Transverse colon (tissue), 4 donors: ENCODE measurements around the gene NEXN. TPM values are rescaled to one million over a fixed set of nuclear protein-coding genes. Genes with fewer than 3 reads are reported as not detected.

Source experiments
- DNase-seq: peaks from one replicate; pipeline ENCODE4 v3.0.0-alpha.2; 2019
- H3K27ac ChIP-seq, 4 donors: fragments of 200-600 bp; sonication (generic); 2 replicates each; pipeline ENCODE4 v1.5.1; 2016 to 2018; ENCODE audit warnings: inconsistent platforms in 4 of 4
- H3K27me3 ChIP-seq: fragments of 200-600 bp; sonication (generic); 2 replicates; pipeline ENCODE4 v1.5.1; 2017; ENCODE audit warnings: inconsistent platforms
- H3K36me3 ChIP-seq, 4 donors: fragments of 200-600 bp; sonication (generic); 2 replicates each; pipeline ENCODE4 v1.5.1; 2017 to 2019; ENCODE audit warnings: inconsistent platforms in 4 of 4
- H3K4me1 ChIP-seq, 4 donors: fragments of 200-600 bp; sonication (generic); 2 replicates each; pipeline ENCODE4 v1.5.1; 2017 to 2020; ENCODE audit warnings: inconsistent platforms in 4 of 4
- H3K4me3 ChIP-seq, 4 donors: fragments of 200-600 bp; sonication (generic); 1 replicate in 1 of 4; 2 replicates in 3 of 4; pipeline versions ENCODE4 v1.5.1 to v1.6.1; 2017 to 2019; ENCODE audit warnings: inconsistent platforms in 4 of 4
- H3K9me3 ChIP-seq, 2 donors: fragments of 200-600 bp; sonication (generic); 2 replicates each; pipeline ENCODE4 v1.5.1; 2017 to 2019; ENCODE audit warnings: inconsistent platforms in 2 of 2
- CTCF ChIP-seq, 5 experiments: fragments of 200-600 bp in 3 of 5; fragments of 450-650 bp in 2 of 5; sonication (generic) in 3 of 5; IDR thresholded peaks; 1 replicate in 2 of 5; 2 replicates in 3 of 5; pipeline ENCODE4 v1.5.1; 2016 to 2017; ENCODE audit warnings: antibody characterized with exemption in 5 of 5, inconsistent platforms in 3 of 5, mild to moderate bottlenecking in 2 of 5, moderate library complexity in 1 of 5
- EP300 ChIP-seq: sonication (generic); formaldehyde crosslinking; IDR thresholded peaks from one replicate; pipeline ENCODE4 v1.6.1; 2017; ENCODE audit warnings: antibody characterized with exemption, low read depth
- POLR2A ChIP-seq: fragments of 450-650 bp; IDR thresholded peaks from one replicate; pipeline ENCODE4 v1.6.1; 2016; ENCODE audit warnings: antibody characterized with exemption, mild to moderate bottlenecking, moderate library complexity
- POLR2AphosphoS5 ChIP-seq, 3 donors: sonication (generic); formaldehyde crosslinking; IDR thresholded peaks; one replicate each; pipeline ENCODE4 v1.6.1; 2016; ENCODE audit warnings: antibody characterized with exemption in 3 of 3
- WGBS, 2 donors: methylation state at CpG; one replicate each; pipeline ENCODE4 v1.1.5; 2018; ENCODE audit warnings: low coverage in 1 of 2; 5-methylcytosine and 5-hydroxymethylcytosine counted together
- in situ Hi-C, 4 donors: fragments of 200-750 bp; cut with MboI; loops; one replicate each; pipeline versions ENCODE4 v1.15.0 to v1.15.1; 2017; ENCODE audit warnings: low sequenced_read_pairs in 3 of 4, low pct_ligation_motif_present in 1 of 4, low pct_unique_long_range_greater_than_20kb in 1 of 4
- intact Hi-C: fragments of 100-400 bp; cut with DNase I; formaldehyde crosslinking; loops from one replicate; pipeline ENCODE4 v1.15.1; 2023; ENCODE audit warnings: low total_unique reads
- total RNA-seq, 4 donors: library from RNA; depleted of rRNA; stranded (reverse); fragments of >200 nt; gene quantifications; one replicate each; pipeline ENCODE4 v1.1.0, GENCODE V29; 2016

The NEXN gene
- total RNA-seq, 4 donors from 2014 or later, result 9.7 to 32.2 (median 17.0) TPM

DNA sequence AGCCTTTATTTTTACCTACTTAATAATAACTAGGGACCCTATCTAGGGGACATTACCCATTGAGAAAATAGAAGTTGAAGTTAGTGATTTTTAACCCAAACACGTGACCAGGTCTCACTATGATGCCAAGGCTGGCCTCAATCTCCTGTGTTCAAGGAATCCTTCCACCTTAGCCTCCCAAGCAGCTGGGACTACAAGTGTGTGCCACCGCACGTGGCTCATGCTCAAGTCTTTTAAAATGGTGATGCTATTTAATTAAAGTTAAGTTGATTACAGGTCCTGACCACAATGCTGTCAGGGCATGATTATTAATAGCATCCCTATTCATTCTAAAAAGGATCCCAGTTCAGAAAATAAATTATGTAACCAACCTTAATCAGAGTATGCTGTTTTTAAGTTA is 65.5 kb downstream of the NEXN start:
- 92 to 100% methylated on average over 1 to 3 of the region's 3 CpGs for WGBS, 2 donors
- intact Hi-C loops, result no loop called here
- no peaks in the 10 kb centered on the region for H3K27me3 ChIP-seq
- H3K9me3 ChIP-seq, result no peaks in the 10 kb centered on the region
- TF ChIP-seq POLR2A (no peak), EP300 (no peak), POLR2AphosphoS5 (IDR thresholded peaks at IDR 0.05) (no peak), CTCF (IDR thresholded peaks at IDR 0.05) (no peak)
- no peak overlapping the region for H3K4me3 ChIP-seq
- peaks cover 0 to 87% (median 34%) of the 10 kb centered on the region in 4 donors for H3K36me3 ChIP-seq
- in situ Hi-C loops, result loop anchor here in 3 of 4 donors (10.0 to 25.0 kb wide), 3 partner anchors 158 to 242 kb away; no protein-coding TSS in a partner anchor
- peaks cover 0 to 11% (median 0%) of the 10 kb centered on the region in 4 donors for H3K4me1 ChIP-seq
- H3K27ac ChIP-seq, result no peak overlapping the region
- no peak for DNase-seq

DNA sequence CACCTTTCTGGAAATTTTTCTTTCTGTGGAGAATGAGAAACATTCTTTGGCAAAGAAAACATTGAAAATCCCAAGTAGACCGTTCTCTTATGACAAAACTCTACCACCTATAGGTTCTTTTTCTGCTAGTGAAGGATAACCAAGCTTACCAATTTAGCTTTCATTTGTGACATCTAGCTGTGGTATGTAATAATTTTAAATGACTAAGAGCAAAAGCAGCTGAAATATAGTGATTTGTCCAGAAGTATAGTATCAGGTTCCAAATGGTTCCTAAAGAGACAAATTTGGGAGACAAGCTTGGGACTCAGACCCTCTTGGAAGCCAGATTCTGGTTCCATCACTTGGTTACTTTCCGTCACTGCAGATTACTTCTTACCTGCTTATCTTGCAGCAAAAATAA is 66.1 kb downstream of the NEXN start:
- H3K4me1 ChIP-seq, result peaks cover 0 to 4% (median 0%) of the 10 kb centered on the region in 4 donors
- TF ChIP-seq EP300 (no peak), CTCF (IDR thresholded peaks at IDR 0.05) (no peak), POLR2AphosphoS5 (IDR thresholded peaks at IDR 0.05) (no peak), POLR2A (no peak)
- in situ Hi-C loops (loop anchor here in 3 of 4 donors (10.0 to 25.0 kb wide), 3 partner anchors 158 to 242 kb away; no protein-coding TSS in a partner anchor), intact Hi-C loops (no loop called here)
- no peak overlapping the region for H3K27ac ChIP-seq
- no peaks in the 10 kb centered on the region for H3K27me3 ChIP-seq
- no peaks in the 10 kb centered on the region for H3K9me3 ChIP-seq
- H3K36me3 ChIP-seq, result peaks cover 0 to 87% (median 34%) of the 10 kb centered on the region in 4 donors
- 97 to 100% methylated on average over 2 of the region's 2 CpGs for WGBS, 2 donors
- DNase-seq, result no peak
- H3K4me3 ChIP-seq, result no peak overlapping the region

- 77 to 79% methylated on average over 3 of the region's 3 CpGs for WGBS, 2 donors
- no peak for TF ChIP-seq POLR2AphosphoS5 (IDR thresholded peaks at IDR 0.05)
- no peak for TF ChIP-seq POLR2A
- TF ChIP-seq CTCF (IDR thresholded peaks at IDR 0.05), result no peak
- no peak for TF ChIP-seq EP300
- no peaks in the 10 kb centered on the region for H3K27me3 ChIP-seq
- intact Hi-C loops, result no loop called here
- no peak for DNase-seq
- peaks cover 0 to 91% (median 38%) of the 10 kb centered on the region in 4 donors for H3K36me3 ChIP-seq
- H3K4me3 ChIP-seq, result no peak overlapping the region
- H3K9me3 ChIP-seq, result no peaks in the 10 kb centered on the region
- H3K4me1 ChIP-seq, result no peaks in the 10 kb centered on the region
- in situ Hi-C loops, result loop anchor here in 3 of 4 donors (10.0 to 25.0 kb wide), 3 partner anchors 157 to 243 kb away; no protein-coding TSS in a partner anchor
- H3K27ac ChIP-seq, result no peak overlapping the region
Measured at GRCh38 chr1:77955709-77956108, 67.3 kb downstream of the NEXN start.

- Histone ChIP-seq H3K27me3 (no peaks in the 10 kb centered on the region), H3K36me3 (peaks cover 0 to 95% (median 39%) of the 10 kb centered on the region in 4 donors), H3K4me3 (no peak overlapping the region), H3K4me1 (no peaks in the 10 kb centered on the region), H3K9me3 (no peaks in the 10 kb centered on the region), H3K27ac (no peak overlapping the region)
- no peak for DNase-seq
- no peak for TF ChIP-seq EP300
- no peak for TF ChIP-seq POLR2AphosphoS5 (IDR thresholded peaks at IDR 0.05)
- no peak for TF ChIP-seq CTCF (IDR thresholded peaks at IDR 0.05)
- TF ChIP-seq POLR2A, result no peak
- intact Hi-C loops (no loop called here), in situ Hi-C loops (loop anchor here in 3 of 4 donors (10.0 to 25.0 kb wide), 3 partner anchors 156 to 244 kb away; no protein-coding TSS in a partner anchor)
- WGBS, 2 donors, result 92 to 93% methylated on average over 2 to 3 of the region's 3 CpGs
Measured at GRCh38 chr1:77956464-77956863, 68.0 kb downstream of the NEXN start.
